ENCODE measurements around the gene SPATA31A1.
"Not testable (repeated sequence)": the region's sequence is repeated elsewhere in the genome, so short reads cannot be mapped to it uniquely, and the experiment has no call there.

The SPATA31A1 gene

GRCh38 chr9:39355369-39355768 lies at the start of gene SPATA31A1:
SPATA31A1 (plus strand) TSS chr9:39355669; CDS start chr9:39355731, 62 bp downstream.
- not testable (repeated sequence) for H3K27ac ChIP-seq (ENCODE audit: low read depth in 2 of 2, low read length in 2 of 2); H3K9me3 ChIP-seq (ENCODE audit: control insufficient read depth in 2 of 2, low read length in 2 of 2); H3K4me1 ChIP-seq (ENCODE audit: control insufficient read depth in 2 of 2, insufficient read depth in 2 of 2, low read length in 2 of 2); H3K36me3 ChIP-seq (ENCODE audit: control insufficient read depth in 2 of 2, insufficient read depth in 2 of 2, low read length in 2 of 2); H3K4me3 ChIP-seq (ENCODE audit: low read length in 2 of 2); H3K9ac ChIP-seq (ENCODE audit: low read depth in 1 of 2, low read length in 2 of 2); H3K27me3 ChIP-seq (ENCODE audit: control insufficient read depth in 2 of 2, insufficient read depth in 2 of 2, low read length in 2 of 2)

GRCh38 chr9:39407261-39408204 lies 52.1 kb downstream of the SPATA31A1 start:
- H3K36me3 ChIP-seq (ENCODE audit: control insufficient read depth in 2 of 2, insufficient read depth in 2 of 2, low read length in 2 of 2); H3K9ac ChIP-seq (ENCODE audit: low read depth in 1 of 2, low read length in 2 of 2); H3K9me3 ChIP-seq (ENCODE audit: control insufficient read depth in 2 of 2, low read length in 2 of 2); H3K27ac ChIP-seq (ENCODE audit: low read depth in 2 of 2, low read length in 2 of 2); H3K27me3 ChIP-seq (ENCODE audit: control insufficient read depth in 2 of 2, insufficient read depth in 2 of 2, low read length in 2 of 2); H3K4me1 ChIP-seq (ENCODE audit: control insufficient read depth in 2 of 2, insufficient read depth in 2 of 2, low read length in 2 of 2); H3K4me3 ChIP-seq (ENCODE audit: low read length in 2 of 2): not testable (repeated sequence)

GRCh38 chr9:39411254-39411940 lies 55.9 kb downstream of the SPATA31A1 start:
- not testable (repeated sequence) for H3K27ac ChIP-seq (ENCODE audit: low read depth in 2 of 2, low read length in 2 of 2); H3K36me3 ChIP-seq (ENCODE audit: control insufficient read depth in 2 of 2, insufficient read depth in 2 of 2, low read length in 2 of 2); H3K4me1 ChIP-seq (ENCODE audit: control insufficient read depth in 2 of 2, insufficient read depth in 2 of 2, low read length in 2 of 2); H3K9me3 ChIP-seq (ENCODE audit: control insufficient read depth in 2 of 2, low read length in 2 of 2); H3K9ac ChIP-seq (ENCODE audit: low read depth in 1 of 2, low read length in 2 of 2); H3K4me3 ChIP-seq (ENCODE audit: low read length in 2 of 2); H3K27me3 ChIP-seq (ENCODE audit: control insufficient read depth in 2 of 2, insufficient read depth in 2 of 2, low read length in 2 of 2)

Data from mucosa of rectum (tissue), 2 donors.